Measurements from ENCODE around the gene FRMD3.

FRMD3 gene

DNA sequence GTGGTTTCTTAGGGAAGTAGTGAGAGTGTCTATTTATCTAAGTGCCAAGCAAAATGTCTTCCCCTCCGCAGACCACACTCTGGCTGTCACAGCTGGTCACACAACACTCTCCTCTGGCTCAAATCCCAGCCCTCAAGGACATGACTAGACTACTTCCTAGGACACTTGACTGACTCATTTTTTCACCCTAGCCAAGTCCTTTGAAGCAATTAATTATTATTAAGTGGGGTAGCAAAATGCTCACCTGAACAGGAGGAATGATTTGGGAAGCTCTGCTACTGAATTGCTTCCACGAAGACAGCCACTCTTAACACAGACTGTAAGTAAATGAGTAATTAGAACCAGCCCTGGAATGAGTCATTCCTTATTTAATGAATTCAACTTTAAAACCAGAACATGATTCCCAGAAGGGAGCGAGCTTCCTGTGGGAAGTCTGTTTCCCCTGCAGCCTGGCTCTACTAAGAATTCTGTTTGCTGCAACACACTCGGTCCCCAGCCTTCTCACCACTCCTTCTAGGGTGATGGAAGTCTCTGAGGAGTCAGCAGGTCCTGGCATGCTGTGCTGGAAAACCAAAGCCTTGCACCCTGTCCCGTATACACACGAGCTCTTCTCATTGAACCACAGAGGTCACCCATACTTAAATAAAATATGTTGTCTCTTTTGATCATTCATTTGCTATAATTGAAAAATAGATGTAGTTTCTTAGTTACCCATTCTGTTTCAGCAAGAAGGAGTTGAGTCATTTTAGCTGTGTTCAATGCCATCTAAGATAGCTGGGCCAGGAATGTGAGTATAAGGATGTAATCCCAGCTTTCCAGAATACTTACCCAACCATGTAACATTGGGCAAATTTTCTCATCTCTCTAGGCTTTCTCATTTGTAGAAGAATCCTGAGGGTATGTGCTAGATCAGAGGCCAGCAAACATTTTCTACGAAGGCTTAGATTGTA, 256.6 kb downstream of the FRMD3 start:
- peak; percentile 90 for DNase-seq (ENCODE audit: low read depth)

DNA sequence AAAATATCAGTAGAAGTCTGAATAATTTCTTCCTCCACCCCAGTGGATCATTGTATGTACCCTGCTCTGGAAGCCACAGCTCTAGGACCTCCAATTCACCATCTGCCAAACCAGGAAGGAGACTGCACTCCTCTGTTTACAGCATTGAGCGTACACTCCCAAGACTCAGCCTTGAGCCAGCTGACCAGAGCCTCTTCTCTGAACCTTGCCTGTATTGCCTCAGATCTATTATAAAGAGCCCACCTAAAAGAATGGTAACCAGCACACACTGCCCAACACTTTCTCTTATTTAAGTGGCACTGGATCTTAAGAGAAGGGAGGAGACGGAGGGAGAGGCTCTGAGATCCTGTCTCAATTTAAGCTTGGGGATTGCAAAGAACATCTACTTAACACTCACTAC, 257.4 kb downstream of the FRMD3 start:
- no peak for DNase-seq (ENCODE audit: low read depth)

DNA sequence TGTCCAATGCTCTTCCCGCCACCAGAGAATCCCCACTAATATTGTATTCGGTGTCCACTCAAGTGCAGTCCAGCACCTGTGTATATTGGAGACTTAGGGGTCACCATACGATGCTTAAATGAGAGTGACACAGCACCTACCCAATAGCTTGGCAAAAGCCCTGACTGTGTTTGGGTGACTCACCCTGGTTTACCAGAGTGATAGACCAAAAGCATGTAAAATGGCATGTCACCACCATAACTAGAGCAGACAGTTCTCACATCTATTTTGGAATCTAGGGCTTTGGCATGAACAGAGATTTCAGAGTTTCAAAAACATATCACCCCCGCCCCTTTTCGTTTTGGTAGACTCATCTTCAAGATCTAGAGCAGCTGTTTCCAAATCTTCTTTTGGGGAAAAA, 257.9 kb downstream of the FRMD3 start:
- DNase-seq (ENCODE audit: low read depth), result peak; percentile 27

DNA sequence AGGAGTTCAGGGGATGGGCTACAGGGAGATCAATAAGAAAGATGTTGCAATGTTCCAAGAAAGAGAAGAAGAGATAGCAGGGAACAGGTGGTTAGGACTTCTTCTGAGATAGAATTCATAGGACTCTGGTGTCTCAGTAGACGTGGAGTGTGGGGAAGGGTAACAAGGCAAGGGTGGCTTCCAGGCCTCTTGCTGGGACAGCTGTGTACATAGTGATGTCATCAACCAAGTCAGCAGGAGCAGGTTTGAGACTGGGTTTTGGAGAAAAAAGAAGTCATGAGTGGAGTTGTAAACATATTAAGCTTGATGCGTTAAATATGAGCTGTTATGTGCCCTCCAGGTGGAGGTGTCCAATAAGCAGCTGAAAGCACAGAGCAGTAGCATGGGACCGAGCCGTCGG, 263.4 kb downstream of the FRMD3 start:
- no peak for DNase-seq (ENCODE audit: low read depth)

DNA sequence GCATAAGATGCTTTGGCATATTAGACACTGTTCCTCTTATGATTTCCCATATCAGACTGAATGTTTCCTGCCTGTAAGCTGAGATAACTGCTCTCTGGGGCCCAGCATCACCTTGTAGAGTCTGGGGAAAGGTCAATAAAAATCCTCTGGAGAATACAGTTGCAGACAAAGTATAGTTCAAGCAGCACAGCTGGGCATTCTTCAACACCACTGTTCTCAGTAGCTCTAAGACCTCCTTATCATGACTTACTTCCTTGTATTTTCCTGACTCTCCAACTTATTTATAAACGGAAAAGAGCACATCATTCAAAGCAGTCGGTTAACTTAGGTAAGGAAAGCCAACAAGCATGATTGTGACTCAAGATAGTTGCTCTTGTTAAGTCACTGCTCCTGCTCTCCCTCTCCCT, 266.5 kb downstream of the FRMD3 start:
- no peak for DNase-seq (ENCODE audit: low read depth)

DNA sequence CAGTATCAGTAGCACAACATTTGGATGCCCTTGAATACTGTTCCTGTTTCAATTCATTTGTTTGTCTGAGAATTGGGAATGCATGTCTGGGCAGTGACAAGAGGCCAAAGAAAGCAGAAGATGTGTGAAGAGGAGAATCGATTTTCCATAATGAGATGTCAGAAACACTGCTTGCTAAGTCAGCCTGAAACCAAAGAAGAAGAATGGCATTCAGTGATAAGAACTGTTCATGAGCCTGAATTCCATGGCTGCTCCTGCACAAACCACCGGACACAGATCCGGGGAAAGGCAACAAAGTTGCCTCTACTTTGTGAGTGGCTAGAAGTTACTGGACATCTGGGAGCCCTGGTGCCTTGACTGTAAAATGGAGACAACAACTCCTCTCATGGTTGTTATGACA, 268.1 kb downstream of the FRMD3 start:
- no peak for DNase-seq (ENCODE audit: low read depth)

DNA sequence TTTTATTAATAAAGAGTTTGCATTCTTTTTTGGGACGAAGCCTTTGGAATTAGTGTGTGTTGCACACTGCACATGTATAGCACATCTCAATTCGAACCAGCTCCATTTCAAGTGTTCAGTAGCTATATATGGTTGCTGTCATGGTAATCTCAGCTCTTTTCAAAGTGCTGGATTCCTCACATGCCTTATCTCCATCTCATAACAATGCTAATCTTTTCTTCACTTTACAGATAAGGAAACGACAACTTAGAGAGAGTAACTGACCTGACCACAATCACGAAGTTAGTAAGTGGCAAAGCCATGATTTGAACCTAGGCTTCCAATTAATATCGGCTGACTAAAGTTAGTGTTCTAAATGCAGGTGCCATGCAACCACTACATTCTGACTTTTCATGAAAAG, 270.5 kb downstream of the FRMD3 start:
- DNase-seq (ENCODE audit: low read depth), result no peak

DNA sequence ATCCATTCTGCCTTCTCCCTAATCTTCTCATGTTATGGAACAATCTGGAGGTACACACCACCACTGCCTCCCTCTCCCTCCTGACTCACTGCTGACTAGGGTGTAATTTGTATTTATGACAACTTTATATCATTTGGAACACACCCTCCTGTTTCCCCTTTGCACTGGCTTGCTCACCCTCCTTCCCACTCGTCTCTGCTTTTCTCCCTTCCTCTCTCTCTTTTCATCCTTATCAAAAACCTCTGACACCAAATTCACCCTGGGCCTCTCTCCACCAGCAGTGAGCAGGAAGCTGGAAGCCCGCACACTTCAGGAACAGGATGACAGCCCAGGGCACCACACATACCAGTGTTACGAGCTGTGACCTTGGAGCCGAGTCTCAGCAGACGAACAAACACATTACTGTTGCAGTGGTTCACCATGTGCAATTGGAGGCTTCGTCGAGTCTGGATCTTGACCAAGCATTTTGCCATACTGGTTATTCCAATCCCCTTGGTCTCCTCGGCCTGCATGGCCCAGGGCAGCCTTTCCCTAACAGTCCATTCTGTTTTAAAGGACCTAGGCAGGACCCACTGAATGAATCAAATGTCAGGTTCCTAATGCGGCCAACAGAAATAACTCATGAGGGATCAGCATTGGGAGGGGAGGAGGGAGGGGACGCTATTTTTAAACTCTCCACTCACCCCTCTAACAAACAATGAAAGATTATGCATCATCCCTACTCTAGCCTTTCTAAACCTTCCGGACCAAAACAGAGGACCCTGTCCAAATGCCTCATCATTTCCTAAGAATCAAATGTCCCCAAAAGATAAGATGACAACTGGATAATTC, 271.3 kb downstream of the FRMD3 start:
- DNase-seq (ENCODE audit: low read depth), result no peak

DNA sequence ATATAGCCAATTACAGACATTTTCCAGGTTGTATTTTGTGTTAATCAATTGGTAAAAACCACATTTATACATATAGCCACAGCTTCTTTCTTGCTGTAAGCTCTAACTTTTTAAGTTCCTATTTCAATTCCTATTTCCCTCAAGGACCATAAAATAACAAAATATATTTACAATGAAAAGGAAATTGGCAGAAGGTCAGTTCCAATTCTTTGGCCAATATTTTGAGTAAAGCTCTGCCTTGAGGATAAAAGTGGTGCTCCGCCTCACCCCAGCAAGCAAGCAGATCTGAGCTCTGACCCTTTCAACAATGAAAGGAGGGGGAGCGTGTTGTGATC, 271.9 kb downstream of the FRMD3 start:
- no peak for DNase-seq (ENCODE audit: low read depth)

DNA sequence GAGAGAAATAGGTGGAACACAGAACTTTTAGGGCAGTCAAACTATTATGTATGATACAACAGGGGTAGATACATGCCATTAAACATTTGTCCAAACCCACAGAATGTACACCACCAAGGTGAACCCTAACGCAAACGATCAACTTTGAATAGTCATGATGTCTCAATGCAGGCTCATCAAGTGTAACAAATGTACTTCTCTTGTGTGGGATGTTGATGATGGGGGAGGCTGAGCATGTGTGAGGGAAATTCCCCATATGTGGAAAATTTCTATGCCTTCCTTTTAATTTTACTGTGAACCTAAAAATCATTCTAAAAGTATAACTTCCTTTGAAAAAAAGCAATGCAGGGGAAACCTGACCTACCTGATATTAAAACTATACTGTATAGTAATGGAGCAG, 273.9 kb downstream of the FRMD3 start:
- no peak for DNase-seq (ENCODE audit: low read depth)

DNA sequence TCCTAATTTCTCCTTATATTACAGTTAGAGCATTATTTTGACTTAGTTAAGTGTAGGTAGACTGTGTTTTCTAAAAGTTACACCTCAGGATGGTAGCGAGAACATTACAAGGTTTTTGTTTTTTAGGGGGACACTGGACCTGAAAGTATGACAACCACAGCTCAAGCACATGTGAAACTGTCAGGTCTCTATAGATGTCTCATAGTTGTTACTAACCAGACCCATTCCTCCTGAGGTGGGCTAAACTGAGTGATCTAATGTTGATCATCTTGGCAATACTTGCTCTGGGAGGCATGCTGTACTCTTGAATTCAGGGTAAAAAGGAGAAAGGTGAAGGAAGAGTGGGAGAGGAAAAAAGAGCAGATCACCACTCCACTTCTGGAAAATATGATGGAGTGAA, 278.6 kb downstream of the FRMD3 start:
- no peak for DNase-seq (ENCODE audit: low read depth)

DNA sequence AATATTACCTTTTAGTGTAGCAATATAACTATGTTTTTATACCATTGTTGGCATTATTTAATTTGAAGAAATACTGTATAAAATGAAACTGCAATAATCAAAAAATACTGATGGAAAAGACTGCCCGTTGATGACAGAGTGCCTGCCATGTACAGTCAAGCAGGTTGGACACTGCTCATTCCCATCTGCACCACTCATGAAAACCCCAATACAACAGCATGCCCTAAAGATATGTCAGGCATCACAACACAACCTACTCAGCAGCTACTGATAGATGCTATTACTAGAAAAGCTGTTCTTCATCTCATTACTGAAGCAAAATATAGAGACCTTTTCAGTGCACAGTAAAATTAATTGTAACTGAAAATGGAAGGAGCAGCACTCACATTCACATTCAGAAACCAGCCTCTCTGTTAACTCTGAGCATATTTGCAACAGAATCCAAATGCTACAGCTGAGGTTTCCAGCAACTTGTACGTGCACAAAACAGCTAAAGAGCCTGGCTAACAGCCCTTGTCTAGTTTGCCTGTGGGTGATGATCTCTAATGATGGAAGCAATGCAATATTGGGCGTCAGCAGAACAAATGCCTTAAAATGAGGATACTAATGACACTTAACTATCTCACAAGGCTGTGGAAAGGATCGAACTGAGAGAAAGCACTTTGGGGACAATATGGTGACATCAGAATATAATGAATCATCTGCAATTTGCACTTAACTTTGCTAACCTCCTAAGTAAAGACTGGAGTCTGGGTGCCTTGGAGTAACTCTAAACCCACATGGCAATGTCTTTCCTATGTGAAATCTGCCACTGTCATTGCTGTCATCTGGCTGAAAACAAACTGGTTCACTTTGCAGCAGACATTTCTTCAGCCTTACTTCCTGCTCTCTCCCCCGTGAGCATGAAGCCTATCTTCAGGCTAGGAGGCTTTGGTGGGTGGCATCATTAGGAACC, 280.0 kb downstream of the FRMD3 start:
- DNase-seq (ENCODE audit: low read depth), result no peak

DNA sequence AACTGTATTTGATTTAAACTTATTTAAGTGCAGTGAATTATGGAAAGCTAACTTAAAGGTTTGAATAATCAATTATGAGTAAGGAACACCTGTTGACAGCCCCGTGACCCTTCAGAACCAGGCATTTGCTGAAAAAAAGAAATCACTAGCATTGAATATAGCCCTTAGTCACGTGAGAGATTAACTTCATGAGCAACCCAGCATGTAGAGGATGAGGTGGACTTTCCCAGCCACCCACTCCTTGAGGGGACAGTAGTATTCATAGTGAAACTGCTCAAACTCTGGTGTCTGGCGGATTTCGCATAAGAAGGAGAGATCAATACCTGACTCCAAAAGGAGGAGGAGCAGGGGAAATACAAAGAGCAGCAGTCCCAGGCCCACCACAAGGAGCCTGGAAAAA, 290.5 kb downstream of the FRMD3 start:
- DNase-seq (ENCODE audit: low read depth), result no peak

DNA sequence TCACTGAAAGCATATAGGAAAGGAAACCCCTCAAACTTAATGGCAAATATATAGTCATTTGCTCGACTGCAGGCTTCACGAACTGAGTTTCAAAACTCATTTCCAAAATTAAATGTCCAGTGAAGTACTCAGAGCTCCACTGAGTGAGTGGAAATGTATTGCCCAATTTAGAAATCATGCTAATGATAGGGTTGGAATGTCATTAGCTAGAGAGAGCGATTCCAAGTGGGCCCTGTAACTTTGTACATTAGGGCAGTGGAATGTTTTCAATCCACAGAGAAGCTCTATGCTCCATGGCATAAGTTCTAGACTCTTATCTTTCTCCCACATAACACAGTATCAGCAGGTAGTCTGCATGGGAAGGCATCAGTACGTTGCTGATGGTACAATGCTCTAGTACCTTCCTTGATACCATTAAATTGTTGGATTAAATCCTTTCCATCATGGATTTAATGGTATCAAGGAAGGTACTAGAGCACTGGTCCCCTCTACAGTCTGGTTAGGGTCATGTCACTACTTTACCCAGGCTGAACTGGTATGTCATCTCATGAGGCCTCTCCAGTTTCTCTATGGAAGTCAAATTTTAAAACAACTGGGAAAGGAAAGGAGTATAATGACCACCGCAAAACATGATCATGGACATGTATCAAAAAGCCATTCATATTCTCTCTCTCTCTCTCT, 292.1 kb downstream of the FRMD3 start:
- DNase-seq (ENCODE audit: low read depth), result no peak

DNA sequence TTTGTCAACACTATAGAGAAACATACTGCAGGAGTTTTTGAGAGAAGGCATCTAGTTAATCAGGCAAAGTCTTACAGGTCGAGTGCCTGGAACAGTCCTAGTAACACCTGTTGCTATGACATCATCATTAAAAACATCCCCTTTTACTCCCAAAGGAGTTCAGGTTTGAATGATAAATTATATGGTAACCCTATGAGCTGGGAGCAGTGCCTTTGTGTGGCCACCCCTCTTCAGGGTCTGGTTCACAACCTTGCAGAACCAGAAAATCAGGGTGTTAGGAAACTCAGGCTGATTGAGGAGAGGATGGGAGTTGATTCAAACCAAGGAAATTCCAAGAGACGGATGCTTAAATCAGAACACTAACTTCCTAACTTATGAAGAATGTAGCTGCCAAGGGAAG, 296.1 kb downstream of the FRMD3 start:
- no peak for DNase-seq (ENCODE audit: low read depth)

DNA sequence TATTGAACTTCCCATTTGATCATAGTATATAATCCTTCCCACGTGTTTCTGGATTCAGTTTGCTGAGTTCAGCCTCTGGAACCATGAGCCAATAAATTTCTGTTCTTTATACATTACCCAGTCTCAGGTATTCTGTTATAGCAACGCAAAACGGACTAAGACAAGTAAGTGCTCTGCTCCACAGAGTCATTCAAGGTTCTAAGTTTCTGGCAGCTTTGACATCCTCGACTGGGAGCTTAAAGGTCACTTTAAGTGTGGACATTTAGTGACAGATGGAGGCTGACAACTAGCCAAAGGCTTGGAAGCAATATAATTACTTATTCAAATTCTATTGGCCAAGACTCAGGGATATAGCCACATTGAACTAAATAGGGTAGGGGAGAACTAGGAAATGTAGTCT, 297.5 kb downstream of the FRMD3 start:
- DNase-seq (ENCODE audit: low read depth), result no peak

DNA sequence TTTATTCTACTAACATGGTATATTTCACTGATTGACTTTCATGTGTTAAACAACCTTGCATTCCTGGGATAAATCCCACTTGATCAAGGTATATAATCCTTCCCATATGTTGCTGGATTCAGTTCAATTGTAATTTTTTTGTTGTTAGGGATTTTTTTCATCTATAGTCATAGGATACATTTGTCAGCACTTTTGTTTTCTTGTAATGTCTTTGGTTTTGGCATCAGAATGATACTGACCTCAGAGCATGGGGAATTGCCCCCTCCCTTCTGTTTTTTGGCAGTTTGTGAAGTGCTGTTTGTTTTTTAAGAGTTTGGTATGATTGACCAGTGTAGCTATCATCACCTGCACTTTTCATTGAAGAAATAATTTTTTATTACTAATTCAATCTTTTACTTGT, 298.5 kb downstream of the FRMD3 start:
- no peak for DNase-seq (ENCODE audit: low read depth)

DNA sequence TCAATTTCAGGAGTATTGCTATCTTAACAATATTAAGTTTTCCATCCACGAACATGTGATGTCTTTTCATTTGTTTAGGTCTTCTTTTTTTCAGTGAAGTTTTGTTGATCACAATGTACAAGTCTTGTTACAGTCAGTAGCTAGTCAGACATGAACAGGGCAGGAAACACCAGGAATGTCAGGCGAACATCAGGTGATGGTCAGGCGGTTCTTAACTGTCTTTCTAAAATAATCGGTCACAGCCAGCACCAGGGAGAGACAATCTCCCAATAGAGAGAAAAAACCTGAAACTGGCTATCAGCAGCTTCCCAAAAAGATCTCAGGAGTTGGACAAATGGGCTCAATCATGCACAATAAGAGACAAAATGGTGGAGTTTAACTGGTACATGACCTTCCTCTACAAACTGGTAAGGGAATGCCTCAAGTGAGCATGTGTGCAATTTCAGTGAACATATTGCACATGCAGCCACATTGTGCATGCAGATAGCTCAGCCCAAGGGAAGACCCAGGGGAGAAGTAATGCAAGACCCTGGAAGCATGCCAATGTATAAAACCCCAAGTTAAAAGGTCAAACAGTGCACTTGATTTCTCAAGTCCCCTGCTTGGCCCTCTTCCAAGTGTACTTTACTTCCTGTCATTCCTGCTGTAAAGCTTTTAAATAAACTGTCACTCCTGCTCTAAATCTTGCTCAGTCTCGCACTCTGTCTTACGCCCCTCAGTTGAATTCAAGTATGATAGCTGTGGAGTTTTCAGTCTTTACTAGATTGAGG, 299.1 kb downstream of the FRMD3 start:
- peak; percentile 52 for DNase-seq (ENCODE audit: low read depth)

DNA sequence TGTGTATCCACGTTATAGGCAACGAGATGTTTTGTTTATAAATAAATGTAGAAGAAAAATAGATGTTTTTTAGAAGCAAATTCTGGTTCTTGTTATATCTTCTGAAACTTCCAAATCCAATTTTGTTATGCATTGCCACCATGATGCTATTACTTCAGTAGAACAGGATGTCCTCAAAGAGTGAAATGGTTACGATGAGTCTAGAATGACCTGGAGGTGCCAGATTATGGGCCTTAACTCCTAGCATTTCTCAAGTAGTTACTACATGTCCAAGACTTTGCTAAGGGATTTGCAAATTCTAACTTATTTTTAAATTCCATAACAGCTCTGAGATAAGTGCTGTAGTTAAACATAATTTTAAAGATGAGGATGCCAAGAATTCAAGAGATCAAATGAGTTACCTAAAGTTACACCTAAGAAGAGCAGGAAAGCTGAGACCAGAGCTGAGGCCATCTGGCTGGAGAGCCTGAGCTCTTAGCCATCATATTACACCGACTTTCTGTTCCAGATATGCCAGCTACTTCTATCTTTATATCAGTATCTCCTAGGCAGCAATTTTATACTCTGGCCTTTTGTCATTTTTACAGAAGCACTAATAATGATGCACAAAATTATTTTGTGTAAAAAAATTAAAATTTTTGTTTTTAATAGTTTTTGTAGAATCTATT, 302.0 kb downstream of the FRMD3 start:
- no peak for DNase-seq (ENCODE audit: low read depth)

DNA sequence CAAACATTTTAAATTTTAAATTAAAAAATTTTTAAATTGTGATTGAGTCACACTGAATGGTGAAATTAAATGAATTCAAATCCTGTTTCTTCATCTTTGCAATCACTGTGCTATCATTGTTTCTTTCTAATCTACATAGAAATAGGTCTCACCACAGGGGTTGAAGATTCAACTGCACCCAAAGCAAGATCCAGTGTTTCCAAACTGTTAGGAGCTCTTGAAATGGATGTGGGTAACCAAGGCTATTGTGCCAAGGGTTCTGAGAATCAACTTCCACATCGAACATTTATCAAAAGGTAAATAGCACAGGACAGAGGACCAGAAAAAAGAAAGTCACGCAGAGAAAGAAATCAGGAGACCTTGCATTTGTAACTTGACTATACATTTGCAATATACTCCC, 302.7 kb downstream of the FRMD3 start:
- DNase-seq (ENCODE audit: low read depth), result no peak

Measured in fibroblast of gingiva (primary cell).